Activated T-helper 1 cell treated with anti-CD3 and anti-CD28 coated beads, Interleukin-12 subunit alpha, Interleukin-12 subunit beta, Interleukin-2, Interleukin-4 antibody, amounts not matched to agents 30 ng/mL and 10 ng/mL and 1 ng/mL, durations not matched to agents 14 hours and 24 hours and 36 hours (primary cell): ENCODE results near the gene RAC3. TPM values are rescaled to one million over a fixed set of nuclear protein-coding genes. Genes with fewer than 3 reads are reported as not detected.

ENCODE experiments used
- DNase-seq: peaks from one replicate; pipeline ENCODE4 v3.0.0; 2021; ENCODE audit warnings: low spot score
- H3K27ac Mint-ChIP-seq: one replicate; pipeline ENCODE4 v1.8.0; 2021; ENCODE audit warnings: mild to moderate bottlenecking, mixed read lengths
- H3K27me3 Mint-ChIP-seq: one replicate; pipeline ENCODE4 v1.8.0; 2022; ENCODE audit warnings: mild to moderate bottlenecking, moderate library complexity, mixed read lengths; ENCODE audit not compliant: insufficient read depth
- H3K36me3 Mint-ChIP-seq: one replicate; pipeline ENCODE4 v1.8.0; 2021; ENCODE audit warnings: low read depth, mixed read lengths
- H3K4me1 Mint-ChIP-seq: one replicate; pipeline ENCODE4 v1.8.0; 2021; ENCODE audit warnings: low read depth, mixed read lengths
- H3K4me3 Mint-ChIP-seq: one replicate; pipeline ENCODE4 v1.8.0; 2021; ENCODE audit warnings: mild to moderate bottlenecking, moderate library complexity, mixed read lengths
- H3K9me3 Mint-ChIP-seq: one replicate; pipeline ENCODE4 v1.8.0; 2021; ENCODE audit warnings: mixed read lengths
- intact Hi-C: fragments of 100-400 bp; cut with micrococcal nuclease; formaldehyde crosslinking; loops from one replicate; pipeline ENCODE4 v1.15.1; 2024
- total RNA-seq: library from RNA; stranded (reverse); gene quantifications from 2 replicates; pipeline ENCODE4 v1.2.3, GENCODE V29; 2022

The RAC3 gene
- total RNA-seq, 1 donor from 2014 or later, result 9.4 TPM

- Mint-ChIP-seq H3K4me3 (no peak overlapping the region), H3K9me3 (no peaks in the 10 kb centered on the region), H3K27ac (no peak overlapping the region), H3K27me3 (no peaks in the 10 kb centered on the region), H3K36me3 (no peaks in the 10 kb centered on the region), H3K4me1 (no peaks in the 10 kb centered on the region)
- DNase-seq, result no peak
- intact Hi-C loops, result no loop called here
These were observed 36.6 kb upstream of the RAC3 start for GRCh38 chr17:81994593-81995462.

- H3K27me3 Mint-ChIP-seq, result no peaks in the 10 kb centered on the region
- no peaks in the 10 kb centered on the region for H3K36me3 Mint-ChIP-seq
- H3K4me1 Mint-ChIP-seq, result no peaks in the 10 kb centered on the region
- no peak for DNase-seq
- intact Hi-C loops, result no loop called here
- H3K9me3 Mint-ChIP-seq, result no peaks in the 10 kb centered on the region
- H3K4me3 Mint-ChIP-seq, result no peak overlapping the region
- H3K27ac Mint-ChIP-seq, result no peak overlapping the region
These were observed 35.8 kb upstream of the RAC3 start for GRCh38 chr17:81995463-81996231.

- Mint-ChIP-seq H3K9me3 (no peaks in the 10 kb centered on the region), H3K27me3 (no peaks in the 10 kb centered on the region), H3K36me3 (no peaks in the 10 kb centered on the region), H3K4me1 (no peaks in the 10 kb centered on the region), H3K27ac (no peak overlapping the region), H3K4me3 (no peak overlapping the region)
- intact Hi-C loops, result no loop called here
- DNase-seq, result no peak
These were observed 35.2 kb upstream of the RAC3 start for GRCh38 chr17:81996232-81996756.

- DNase-seq, result no peak
- intact Hi-C loops, result no loop called here
- no peak overlapping the region for H3K27ac Mint-ChIP-seq
These were observed 34.6 kb upstream of the RAC3 start for GRCh38 chr17:81996757-81997441.

GRCh38 chr17:81998212-81998611 lies 33.3 kb upstream of the RAC3 start:
- intact Hi-C loops, result no loop called here
- DNase-seq, result no peak
- no peaks in the 10 kb centered on the region for H3K9me3 Mint-ChIP-seq
- no peaks in the 10 kb centered on the region for H3K27me3 Mint-ChIP-seq
- H3K4me1 Mint-ChIP-seq, result no peaks in the 10 kb centered on the region
- no peak overlapping the region for H3K4me3 Mint-ChIP-seq
- no peaks in the 10 kb centered on the region for H3K36me3 Mint-ChIP-seq
- H3K27ac Mint-ChIP-seq, result no peak overlapping the region

More at GRCh38 chr17:81996757-81997441, 34.6 kb upstream of the RAC3 start:
- Mint-ChIP-seq H3K36me3 (no peaks in the 10 kb centered on the region), H3K27me3 (no peaks in the 10 kb centered on the region), H3K4me3 (no peak overlapping the region), H3K9me3 (no peaks in the 10 kb centered on the region), H3K4me1 (no peaks in the 10 kb centered on the region)

GRCh38 chr17:81998691-81999438 lies 32.6 kb upstream of the RAC3 start:
- H3K4me1 Mint-ChIP-seq, result no peaks in the 10 kb centered on the region
- H3K27ac Mint-ChIP-seq, result no peak overlapping the region
- no peak overlapping the region for H3K4me3 Mint-ChIP-seq
- intact Hi-C loops, result no loop called here
- H3K36me3 Mint-ChIP-seq, result no peaks in the 10 kb centered on the region
- no peaks in the 10 kb centered on the region for H3K9me3 Mint-ChIP-seq
- no peaks in the 10 kb centered on the region for H3K27me3 Mint-ChIP-seq
- DNase-seq, result no peak

- Mint-ChIP-seq H3K4me1 (no peaks in the 10 kb centered on the region), H3K36me3 (no peaks in the 10 kb centered on the region), H3K27me3 (no peaks in the 10 kb centered on the region), H3K9me3 (no peaks in the 10 kb centered on the region), H3K27ac (no peak overlapping the region), H3K4me3 (no peak overlapping the region)
- no peak for DNase-seq
- intact Hi-C loops, result no loop called here
These were observed 31.9 kb upstream of the RAC3 start for GRCh38 chr17:81999587-81999975.

GRCh38 chr17:81999976-82000802 lies 31.3 kb upstream of the RAC3 start:
- H3K36me3 Mint-ChIP-seq, result no peaks in the 10 kb centered on the region
- intact Hi-C loops, result no loop called here
- H3K4me3 Mint-ChIP-seq, result no peak overlapping the region
- no peaks in the 10 kb centered on the region for H3K9me3 Mint-ChIP-seq
- DNase-seq, result no peak
- no peak overlapping the region for H3K27ac Mint-ChIP-seq
- no peaks in the 10 kb centered on the region for H3K4me1 Mint-ChIP-seq
- H3K27me3 Mint-ChIP-seq, result no peaks in the 10 kb centered on the region

GRCh38 chr17:82000803-82001570 lies 30.5 kb upstream of the RAC3 start:
- no peak overlapping the region for H3K4me3 Mint-ChIP-seq
- no peaks in the 10 kb centered on the region for H3K4me1 Mint-ChIP-seq
- intact Hi-C loops, result no loop called here
- H3K27me3 Mint-ChIP-seq, result no peaks in the 10 kb centered on the region
- H3K27ac Mint-ChIP-seq, result no peak overlapping the region
- H3K9me3 Mint-ChIP-seq, result no peaks in the 10 kb centered on the region
- DNase-seq, result no peak
- H3K36me3 Mint-ChIP-seq, result no peaks in the 10 kb centered on the region

- Mint-ChIP-seq H3K4me3 (no peak overlapping the region), H3K27me3 (no peaks in the 10 kb centered on the region), H3K27ac (no peak overlapping the region), H3K9me3 (no peaks in the 10 kb centered on the region), H3K36me3 (no peaks in the 10 kb centered on the region), H3K4me1 (no peaks in the 10 kb centered on the region)
- intact Hi-C loops, result no loop called here
- DNase-seq, result no peak
These were observed 29.9 kb upstream of the RAC3 start for GRCh38 chr17:82001571-82002056.
